Left lobe of liver (tissue), 2 donors: ENCODE data around the gene NAGS. TPM values are rescaled to one million over a fixed set of nuclear protein-coding genes. Genes with fewer than 3 reads are reported as not detected.
"Not testable (repeated sequence)": the region's sequence is repeated elsewhere in the genome, so short reads cannot be mapped to it uniquely, and the experiment has no call there.

ENCODE experiments used
- ATAC-seq: fragments of 200-7000 bp; cut with Tn5 transposase; one replicate; pipeline ENCODE4 v1.9.1; 2020; ENCODE audit warnings: mild to moderate bottlenecking, moderate library complexity
- DNase-seq: peaks from one replicate; pipeline ENCODE4 v3.0.0-alpha.2; 2020; ENCODE audit warnings: low spot score
- total RNA-seq: library from RNA; stranded (reverse); gene quantifications from one replicate; pipeline ENCODE4 v1.2.1, GENCODE V29; 2021
- donor health status: DM: no; HTN: no; CAD: no; lungs with moderate emphysema.
- donor health status: DM: no; HTN: yes; CAD: no.

The NAGS gene
- total RNA-seq, 1 donor from 2014 or later: 51.3 TPM

GRCh38 chr17:43983515-43984411, 20.7 kb upstream of the NAGS start:
- DNase-seq (peak; percentile 48), ATAC-seq (peak; percentile 89)

- ATAC-seq (no peak), DNase-seq (no peak)
Measured at GRCh38 chr17:43984521-43984920, 19.9 kb upstream of the NAGS start.

- DNase-seq (no peak), ATAC-seq (no peak)
Measured at GRCh38 chr17:43986225-43986981, 18.0 kb upstream of the NAGS start.

- DNase-seq: no peak
- ATAC-seq: no peak
Measured at GRCh38 chr17:43987131-43988021, 17.0 kb upstream of the NAGS start.

GRCh38 chr17:43988301-43988700, 16.1 kb upstream of the NAGS start:
- no peak for ATAC-seq
- no peak for DNase-seq

- ATAC-seq (no peak), DNase-seq (no peak)
Measured at GRCh38 chr17:43992641-43993040, 11.8 kb upstream of the NAGS start.

GRCh38 chr17:43994272-43995149, 9.9 kb upstream of the NAGS start:
- peak; percentile 76 for DNase-seq
- ATAC-seq: peak; percentile 97

- DNase-seq: no peak
- ATAC-seq: no peak
Measured at GRCh38 chr17:43995150-43995471, 9.3 kb upstream of the NAGS start.

GRCh38 chr17:43997180-43997579, 7.2 kb upstream of the NAGS start:
- ATAC-seq, DNase-seq: not testable (repeated sequence)

GRCh38 chr17:43998552-43998951, 5.9 kb upstream of the NAGS start:
- DNase-seq (no peak), ATAC-seq (no peak)

- DNase-seq: no peak
- no peak for ATAC-seq
Measured at GRCh38 chr17:43999024-43999423, 5.4 kb upstream of the NAGS start.

GRCh38 chr17:44000141-44000860, 4.1 kb upstream of the NAGS start:
- DNase-seq (no peak), ATAC-seq (no peak)

- ATAC-seq (no peak), DNase-seq (no peak)
Measured at GRCh38 chr17:44000871-44001460, 3.5 kb upstream of the NAGS start.

GRCh38 chr17:44001461-44001920, 2.9 kb upstream of the NAGS start:
- DNase-seq: peak; percentile 94

GRCh38 chr17:44002141-44002848, 2.1 kb upstream of the NAGS start:
- ATAC-seq (peak; percentile 2), DNase-seq (no peak)

More at GRCh38 chr17:44001461-44001920, 2.9 kb upstream of the NAGS start:
- ATAC-seq: peak; percentile 68

GRCh38 chr17:44004761-44005526, 522 bp downstream of the NAGS start:
- DNase-seq (peak; percentile 87), ATAC-seq (peak; percentile 35)

GRCh38 chr17:44005527-44006271, 1.3 kb downstream of the NAGS start:
- ATAC-seq (peak; percentile 7), DNase-seq (no peak)
